SH-SY5Y (cell line): Measurements from ENCODE around the gene SLCO3A1.

Experiments used
- GATA2 ChIP-seq: IDR thresholded peaks from 2 replicates; pipeline ENCODE4 v1.6.1; 2011; ENCODE audit warnings: mild to moderate bottlenecking, low read depth, low read length
- GATA3 ChIP-seq: IDR thresholded peaks from 2 replicates; pipeline ENCODE4 v1.6.1; 2011; ENCODE audit warnings: low read depth, mild to moderate bottlenecking, low read length, moderate library complexity

SLCO3A1 gene

DNA sequence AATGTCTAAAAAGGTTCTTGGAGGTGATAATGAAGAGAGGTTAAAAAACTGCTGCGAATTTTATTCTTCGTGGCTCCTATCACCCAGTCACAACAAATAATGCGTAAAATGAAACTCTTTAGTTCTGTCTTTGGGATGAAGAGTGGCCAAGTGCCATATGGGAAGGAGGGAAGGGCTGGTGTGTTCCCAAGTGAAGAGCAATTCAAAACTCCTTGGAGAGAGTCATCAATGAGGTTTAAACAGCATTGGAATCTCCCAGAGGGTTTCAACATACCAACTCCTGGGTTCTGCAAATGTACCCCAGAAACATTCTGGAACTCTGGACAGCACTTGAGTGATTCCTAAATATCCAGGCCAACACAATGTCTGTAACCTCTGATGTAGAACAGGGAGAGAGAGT, 45.3 kb downstream of the SLCO3A1 start:
- no peak for TF ChIP-seq GATA3
- no peak for TF ChIP-seq GATA2

DNA sequence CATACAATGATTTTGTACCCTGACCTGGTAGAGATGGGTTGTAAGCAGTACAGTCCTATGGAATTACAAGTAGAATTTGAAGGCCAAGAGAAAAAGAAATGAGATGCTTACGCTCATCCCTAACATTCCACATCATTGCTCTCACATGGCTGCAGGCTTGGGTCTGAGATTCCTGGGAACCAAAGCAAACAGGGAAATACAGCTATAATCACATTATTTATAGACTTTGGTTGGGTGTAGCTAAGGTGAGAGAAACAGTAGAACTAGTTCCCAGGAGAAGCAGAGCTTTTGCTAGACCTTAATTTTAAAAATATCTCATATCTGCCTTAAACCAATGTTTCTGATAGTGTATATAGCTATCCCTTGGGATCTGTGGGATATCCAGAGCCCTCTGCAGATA, 51.4 kb downstream of the SLCO3A1 start:
- no peak for TF ChIP-seq GATA3
- no peak for TF ChIP-seq GATA2

DNA sequence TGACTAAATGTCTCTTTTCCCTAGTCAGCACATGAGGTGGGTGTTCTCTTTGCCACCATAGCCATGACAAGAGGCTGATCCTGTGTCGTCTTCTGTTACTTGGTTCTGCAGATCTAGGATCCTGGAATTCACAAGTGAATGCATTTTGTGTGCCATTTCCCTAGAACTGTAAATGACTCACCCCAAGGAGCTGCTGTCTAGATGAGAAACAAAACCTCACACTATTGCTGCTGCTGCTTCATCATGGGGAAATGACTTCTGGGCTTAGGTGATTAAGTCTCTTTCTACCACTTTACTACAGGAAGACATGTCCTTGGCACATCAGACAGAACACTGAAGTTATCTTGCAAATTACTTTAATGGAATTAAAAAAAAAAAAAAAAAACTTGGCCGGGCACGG, 54.9 kb downstream of the SLCO3A1 start:
- no peak for TF ChIP-seq GATA3
- TF ChIP-seq GATA2 = no peak

DNA sequence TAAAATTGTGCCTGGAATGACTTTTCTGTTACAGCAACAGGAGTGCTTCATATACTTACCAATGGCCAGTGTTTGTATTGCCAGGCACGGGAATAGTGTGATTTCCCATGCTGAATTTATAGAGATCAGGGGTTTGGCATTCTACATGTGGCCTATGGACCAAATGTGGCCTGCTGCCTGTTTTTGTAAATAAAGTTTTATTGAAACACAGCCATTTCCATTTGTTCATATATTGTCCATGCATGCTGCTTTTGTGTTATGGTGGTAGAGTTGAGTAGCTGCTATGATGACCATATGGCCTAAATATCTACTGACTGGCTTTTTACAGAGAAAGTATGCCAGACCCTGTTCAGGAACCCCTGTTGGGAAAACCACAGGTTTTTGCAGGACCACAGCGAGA, 55.6 kb downstream of the SLCO3A1 start:
- no peak for TF ChIP-seq GATA3
- no peak for TF ChIP-seq GATA2

DNA sequence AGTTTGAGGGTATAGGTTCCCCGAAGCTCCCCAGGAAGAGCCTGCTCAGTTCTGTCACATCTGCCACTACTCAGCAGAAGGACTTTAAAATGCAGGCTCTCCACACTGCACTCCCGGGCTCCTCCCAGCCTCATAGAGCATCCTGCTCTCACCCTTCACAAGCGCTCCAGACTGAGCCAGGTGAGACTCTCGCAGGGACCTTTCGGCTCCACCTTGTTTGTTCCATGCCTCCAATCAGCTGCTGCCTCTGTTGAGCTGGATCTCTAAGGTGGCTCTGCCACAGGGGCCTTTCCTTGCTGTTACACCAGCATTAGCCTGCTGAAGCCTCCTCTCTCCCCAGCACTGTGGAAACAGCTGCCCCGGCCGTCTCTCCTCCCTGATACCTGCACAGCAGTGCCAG, 56.1 kb downstream of the SLCO3A1 start:
- no peak for TF ChIP-seq GATA2
- TF ChIP-seq GATA3 = no peak

DNA sequence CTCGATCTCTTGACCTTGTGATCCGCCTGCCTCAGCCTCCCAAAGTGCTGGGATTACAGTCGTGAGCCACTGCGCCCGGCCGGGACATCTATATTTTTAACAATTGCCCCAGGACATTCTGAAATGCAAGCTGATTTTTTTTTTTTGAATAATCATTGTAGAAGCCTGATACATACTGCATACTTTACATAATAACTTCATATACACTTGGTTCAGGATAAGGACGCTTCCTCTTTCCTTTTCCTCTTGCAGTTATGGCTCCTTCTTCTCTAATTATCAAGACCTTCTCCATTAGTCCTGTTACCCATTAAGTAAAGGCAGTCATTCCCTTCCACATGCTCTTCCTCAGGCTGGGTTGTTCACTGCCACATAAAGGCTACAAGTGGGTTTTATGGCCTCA, 58.3 kb downstream of the SLCO3A1 start:
- TF ChIP-seq GATA3 (no peak), GATA2 (no peak)

DNA sequence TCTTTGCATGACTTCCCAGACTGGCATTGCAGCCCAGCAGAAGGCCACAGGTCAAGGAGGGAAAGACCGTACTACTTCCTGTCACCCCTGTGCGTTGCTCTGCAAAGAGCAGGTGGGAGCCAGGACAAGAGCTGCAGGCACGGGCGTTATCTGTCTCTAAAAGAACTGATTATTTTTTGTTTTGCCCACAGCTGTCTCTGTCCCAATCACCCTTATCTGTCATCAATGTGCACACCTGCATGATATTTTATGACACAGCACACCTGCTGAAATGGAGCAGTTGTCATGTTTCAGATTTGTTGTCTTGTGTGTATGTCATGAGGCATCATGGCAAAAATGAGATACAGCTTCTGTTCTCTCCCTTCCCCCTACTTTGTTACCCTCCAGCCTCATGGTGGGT, 58.8 kb downstream of the SLCO3A1 start:
- no peak for TF ChIP-seq GATA3
- TF ChIP-seq GATA2 = no peak

DNA sequence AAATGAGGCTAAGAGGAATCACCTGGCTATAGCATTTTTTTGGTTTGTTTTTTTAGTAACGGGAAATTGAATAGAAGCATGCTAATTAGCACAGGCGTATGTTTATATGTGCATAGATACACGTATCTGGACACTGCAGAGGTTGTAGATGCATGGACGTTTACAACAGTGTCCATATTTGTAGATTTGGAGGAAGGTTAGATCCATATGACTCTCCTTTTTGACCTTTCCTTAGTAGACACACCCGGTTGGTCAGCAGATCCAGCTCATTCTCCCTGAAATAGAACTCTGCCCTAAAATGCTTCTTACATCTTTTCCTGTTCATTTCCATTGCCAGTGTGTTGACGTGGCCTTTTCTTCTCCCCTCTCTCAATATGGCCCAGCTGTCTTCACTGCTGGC, 60.1 kb downstream of the SLCO3A1 start:
- TF ChIP-seq GATA2 (no peak), GATA3 (no peak)

DNA sequence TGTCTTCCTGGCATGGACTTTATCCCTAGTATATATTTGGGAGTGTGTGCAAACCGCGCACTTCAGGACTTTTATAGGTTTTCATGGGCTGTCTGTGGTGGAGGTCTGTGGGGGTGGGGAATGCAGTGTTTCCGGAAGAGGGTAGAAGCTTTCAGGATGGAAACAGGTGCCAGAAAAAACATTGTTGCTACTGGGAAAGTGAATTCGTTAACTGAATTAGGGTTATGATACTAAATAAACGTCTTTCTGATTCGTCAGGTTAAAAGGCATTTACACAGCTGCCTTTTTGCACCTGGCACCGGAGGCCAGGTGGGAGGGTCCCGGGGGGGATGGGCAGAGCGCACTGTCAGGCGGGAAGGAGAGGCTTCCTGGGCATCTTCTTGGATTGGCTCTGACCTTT, 62.1 kb downstream of the SLCO3A1 start:
- TF ChIP-seq GATA2 (no peak), GATA3 (no peak)

DNA sequence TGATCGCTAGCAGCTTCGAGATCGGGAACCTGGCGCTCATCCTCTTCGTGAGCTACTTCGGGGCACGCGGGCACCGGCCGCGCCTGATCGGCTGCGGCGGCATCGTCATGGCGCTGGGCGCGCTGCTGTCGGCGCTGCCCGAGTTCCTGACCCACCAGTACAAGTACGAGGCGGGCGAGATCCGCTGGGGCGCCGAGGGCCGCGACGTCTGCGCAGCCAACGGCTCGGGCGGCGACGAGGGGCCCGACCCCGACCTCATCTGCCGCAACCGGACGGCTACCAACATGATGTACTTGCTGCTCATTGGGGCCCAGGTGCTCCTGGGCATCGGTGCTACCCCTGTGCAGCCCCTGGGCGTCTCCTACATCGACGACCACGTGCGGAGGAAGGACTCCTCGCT, 62.5 kb downstream of the SLCO3A1 start:
- TF ChIP-seq GATA3 = no peak
- no peak for TF ChIP-seq GATA2

DNA sequence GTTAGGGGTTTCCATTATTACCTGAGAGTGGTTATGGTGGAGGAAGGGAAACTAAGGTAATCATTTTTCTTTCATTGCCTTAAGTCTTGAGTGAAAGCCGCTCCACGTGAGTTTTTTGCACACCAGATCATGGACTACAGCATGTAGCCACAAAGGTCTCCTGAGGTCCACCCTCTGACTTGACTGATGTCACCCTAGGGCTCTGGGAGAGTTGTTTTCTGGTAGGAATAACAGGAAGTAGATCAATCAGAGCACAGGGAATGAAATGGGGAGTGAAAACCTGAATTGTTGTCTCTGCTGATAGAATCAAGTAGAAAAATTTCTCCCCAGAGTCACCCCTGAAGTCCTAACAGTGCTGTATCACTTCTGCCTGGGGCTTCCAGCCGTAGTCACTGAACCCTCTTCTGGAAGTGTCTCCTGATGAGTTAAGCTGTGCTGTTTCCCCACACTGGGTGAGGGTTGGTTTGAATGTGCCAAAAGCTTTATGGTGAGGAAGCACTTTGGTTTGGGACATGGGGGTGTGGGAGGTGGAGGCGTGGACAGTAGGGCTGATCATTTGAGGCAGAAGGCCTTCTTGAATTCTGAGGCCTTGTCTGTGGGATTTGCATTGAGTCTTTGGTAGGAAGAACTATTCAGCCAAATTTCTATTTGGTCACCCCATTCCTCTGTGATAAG, 64.3 kb downstream of the SLCO3A1 start:
- TF ChIP-seq GATA3 = no peak
- TF ChIP-seq GATA2 = no peak

DNA sequence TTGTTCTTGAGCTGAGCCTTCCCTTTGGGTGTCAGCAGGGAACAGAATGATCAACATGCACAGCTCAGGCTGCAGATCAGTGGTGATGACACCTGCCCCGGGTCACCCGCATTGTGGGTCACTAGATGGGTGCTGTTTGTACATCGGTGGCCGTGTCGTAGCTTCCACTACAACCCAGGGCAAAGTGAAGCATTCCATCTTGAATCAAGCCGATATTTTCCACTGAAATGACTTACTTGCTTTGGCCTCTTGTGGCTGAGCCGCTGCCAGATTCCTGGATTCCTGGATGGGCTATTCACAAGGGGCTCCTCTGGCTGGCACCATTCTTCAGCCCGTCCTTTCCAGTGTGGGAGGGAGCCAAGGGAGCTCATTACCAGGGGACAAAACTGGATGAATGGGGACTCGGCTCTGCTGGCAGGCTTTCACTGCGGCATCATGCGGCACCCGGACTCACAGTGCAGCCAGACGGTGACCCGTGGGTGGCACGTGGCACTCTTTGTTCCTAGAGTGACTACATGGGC, 65.6 kb downstream of the SLCO3A1 start:
- TF ChIP-seq GATA3 = no peak
- no peak for TF ChIP-seq GATA2

DNA sequence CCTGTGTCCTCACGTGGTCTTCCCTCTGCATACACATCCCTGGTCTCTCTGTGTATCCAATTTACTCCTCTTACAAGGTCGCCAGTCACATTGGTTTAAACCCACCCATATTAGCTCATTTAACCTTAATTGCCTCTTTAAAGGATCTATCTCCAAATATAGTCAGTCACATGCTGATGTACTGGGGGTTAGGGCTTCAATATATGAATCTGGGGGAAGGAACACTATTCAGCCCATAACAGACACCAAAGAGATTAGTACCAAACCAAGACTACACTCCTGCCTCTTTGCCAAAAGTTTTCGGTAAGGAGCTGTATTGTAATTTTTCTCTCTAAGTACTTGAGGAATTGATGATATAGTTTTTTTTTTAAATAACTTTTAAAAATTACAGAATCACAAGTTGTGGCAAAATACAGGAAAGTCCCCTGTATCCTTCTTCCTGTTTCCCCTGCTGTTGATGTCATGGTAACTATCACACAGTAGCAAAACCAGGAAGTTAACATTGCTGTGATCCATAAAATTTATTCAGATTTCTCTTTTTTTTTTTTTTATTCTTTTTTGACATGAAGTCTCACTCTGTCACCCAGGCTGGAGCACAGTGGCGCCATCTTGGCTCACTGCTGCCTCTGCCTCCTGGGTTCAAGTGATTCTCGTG, 67.8 kb downstream of the SLCO3A1 start:
- no peak for TF ChIP-seq GATA2
- TF ChIP-seq GATA3 = no peak

DNA sequence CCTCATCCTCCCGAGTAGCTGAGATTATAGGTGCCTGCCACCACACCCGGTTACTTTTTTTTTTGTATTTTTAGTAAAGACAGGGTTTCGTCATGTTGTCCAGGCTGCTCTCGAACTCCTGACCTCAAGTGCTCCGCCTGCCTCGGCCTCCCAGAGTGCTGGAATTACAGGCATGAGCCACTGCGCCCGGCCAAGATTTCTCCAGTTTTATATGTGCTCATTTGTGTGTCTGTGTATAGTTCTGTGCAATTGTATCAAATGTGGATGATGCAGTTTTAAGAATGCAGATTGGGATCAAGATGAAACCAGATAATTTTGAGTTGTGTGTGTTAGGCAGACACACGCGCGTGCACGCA, 68.3 kb downstream of the SLCO3A1 start:
- no peak for TF ChIP-seq GATA2
- no peak for TF ChIP-seq GATA3

DNA sequence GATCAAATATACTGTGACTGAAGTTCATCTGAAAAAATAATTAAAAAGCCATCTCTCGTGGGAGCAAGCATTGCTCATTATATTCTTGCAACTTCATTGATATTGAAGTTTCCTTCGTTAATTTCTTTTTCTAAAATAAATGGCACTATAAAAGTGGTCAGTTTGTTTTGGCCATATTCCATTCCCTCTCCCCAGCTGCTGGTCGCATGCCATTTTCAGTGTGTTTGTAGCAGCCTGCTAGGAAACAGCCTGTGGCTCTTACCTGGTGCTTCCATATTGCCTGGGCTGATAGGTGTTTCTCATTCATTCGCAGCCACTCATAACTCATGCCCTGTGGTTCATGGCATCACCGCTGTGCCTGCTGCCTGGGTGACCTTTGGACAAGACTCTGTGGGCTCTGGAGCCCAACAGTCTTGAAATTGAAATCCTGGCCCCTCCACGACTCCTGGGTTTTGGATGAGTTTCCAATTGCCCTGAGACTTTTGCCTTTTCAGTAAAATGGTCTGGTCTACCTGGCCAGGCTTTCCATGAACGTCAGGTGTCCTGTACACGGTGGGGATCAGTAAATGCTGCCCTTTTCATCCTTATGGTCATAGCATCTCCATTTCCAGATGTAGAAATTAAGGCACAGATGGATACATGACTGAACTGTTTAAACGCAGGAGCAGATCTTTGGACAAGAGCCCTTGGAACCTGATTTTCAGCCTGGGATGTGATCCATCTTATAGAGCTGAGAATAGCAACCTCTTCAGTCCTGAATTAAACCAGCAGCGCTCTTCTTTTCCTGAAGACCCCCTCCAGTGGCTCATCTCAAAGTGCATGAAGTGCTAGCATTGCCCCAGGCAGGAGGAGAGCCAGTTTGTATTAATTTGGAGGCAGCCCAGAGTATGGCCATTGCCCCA, 69.4 kb downstream of the SLCO3A1 start:
- TF ChIP-seq GATA3 (no peak), GATA2 (no peak)

DNA sequence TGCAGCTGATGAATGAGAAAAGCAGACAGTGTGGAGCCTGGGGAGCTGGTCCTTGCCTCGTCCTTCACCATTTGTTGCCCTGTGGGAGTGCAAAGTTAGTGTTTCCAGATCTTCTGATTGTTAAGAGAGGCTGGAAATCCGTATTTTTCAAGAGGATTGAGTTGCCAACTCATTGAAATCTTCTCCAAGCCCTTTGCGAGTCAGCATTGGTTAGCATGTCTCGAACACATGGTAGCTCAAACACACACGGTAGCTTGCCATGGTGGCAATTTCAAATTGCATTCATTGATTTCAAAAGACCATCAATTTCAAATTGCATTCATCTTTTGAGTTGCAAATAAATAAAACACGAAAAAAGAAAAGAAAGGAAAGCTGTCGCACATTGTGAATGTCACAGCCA, 70.7 kb downstream of the SLCO3A1 start:
- TF ChIP-seq GATA3 (no peak), GATA2 (no peak)
